GM12872 (cell line): ENCODE data around the gene CAMKK1.

ENCODE experiments used
- CTCF ChIP-seq: IDR thresholded peaks from 3 replicates; pipeline ENCODE4 v1.5.1; 2011; ENCODE audit warnings: low read depth, mild to moderate bottlenecking, low read length, moderate library complexity; ENCODE audit not compliant: insufficient read depth

Gene CAMKK1

DNA sequence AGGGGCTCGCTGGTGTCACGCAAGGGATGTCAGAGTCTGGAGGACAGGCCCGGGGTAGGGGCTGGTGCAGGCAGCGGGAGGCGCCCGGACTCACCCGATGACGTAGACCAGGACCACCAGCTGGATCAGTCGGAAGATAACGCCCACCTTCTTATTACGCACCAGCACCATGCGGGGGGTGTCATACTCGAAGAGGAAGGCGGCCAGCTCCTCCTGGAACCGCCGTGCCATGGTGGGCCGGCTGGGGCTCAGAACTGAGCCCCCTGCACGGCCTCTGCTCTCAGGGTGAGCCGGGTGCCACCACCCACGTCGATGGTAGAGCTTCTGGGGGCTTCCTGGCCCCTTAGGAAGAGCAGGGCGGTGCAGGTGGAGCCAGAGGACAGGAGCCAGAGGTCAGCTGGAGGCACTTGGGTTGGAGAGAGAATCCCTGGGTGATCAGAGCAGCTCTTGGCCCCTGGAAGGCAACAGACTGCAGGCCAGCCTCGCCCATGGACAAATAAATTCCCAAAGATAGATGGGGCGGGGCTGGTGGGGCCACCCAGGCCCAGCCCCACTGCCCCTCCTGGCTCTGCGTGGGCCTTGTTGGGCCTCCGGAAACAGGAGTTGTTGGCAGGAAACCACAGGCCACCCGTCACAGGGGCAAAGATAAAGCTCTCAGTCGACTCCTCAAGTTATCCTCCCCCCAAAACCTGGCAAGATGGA lies 23.3 kb upstream of the CAMKK1 start, which contains the start of gene P2RX1:
Gene P2RX1, minus strand, starts transcription at position 471 of the 702 bp plus-strand sequence. Its CDS starts 240 bp downstream, at position 231.
- TF ChIP-seq CTCF: no peak

- no peak for TF ChIP-seq CTCF
Observed at GRCh38 chr17:3915581-3915994, 22.7 kb upstream of the CAMKK1 start.

- TF ChIP-seq CTCF: no peak
Observed at GRCh38 chr17:3914312-3914670, 21.4 kb upstream of the CAMKK1 start.

- peak; percentile 100 for TF ChIP-seq CTCF
Observed at GRCh38 chr17:3913531-3914311, 20.9 kb upstream of the CAMKK1 start.

- TF ChIP-seq CTCF: no peak
Observed at GRCh38 chr17:3912827-3913226, 20.0 kb upstream of the CAMKK1 start.

DNA sequence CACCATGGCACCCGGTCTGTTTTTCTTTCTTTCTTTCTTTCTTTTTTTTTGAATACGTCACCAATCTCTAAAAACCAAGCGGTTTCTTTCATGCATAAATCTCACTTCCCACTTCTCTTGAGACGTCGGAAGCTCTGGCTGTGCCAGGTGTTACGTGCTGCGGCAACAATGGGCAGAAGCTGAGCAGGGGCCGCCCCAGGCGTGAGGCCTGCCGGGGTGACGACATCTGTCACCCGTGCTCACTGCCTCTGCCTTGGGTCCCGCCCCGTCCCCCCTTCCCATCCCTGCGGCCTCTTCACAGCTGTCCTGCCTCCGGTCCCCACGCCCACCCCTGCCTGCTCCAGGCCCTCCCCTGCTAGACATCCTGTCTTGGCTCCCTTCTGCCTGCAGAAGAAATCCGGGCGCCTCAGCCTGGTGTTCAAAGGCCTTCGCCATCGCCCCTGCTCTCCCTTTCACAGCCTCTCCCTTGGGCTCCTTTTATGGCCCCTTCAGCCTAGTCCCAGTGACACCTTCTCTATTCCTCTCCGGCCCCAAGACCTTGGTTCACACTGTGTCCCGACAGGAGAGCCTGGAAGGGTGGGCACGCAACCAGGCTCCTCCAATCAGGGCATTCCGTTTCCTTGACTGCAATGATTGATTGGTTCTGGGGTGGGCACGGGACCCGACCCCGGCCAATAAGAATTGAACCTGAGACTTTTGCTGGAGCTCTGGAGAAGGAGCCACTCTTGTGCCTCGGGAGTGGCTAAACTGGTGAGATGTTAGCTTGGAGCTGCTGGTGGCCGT lies 18.6 kb upstream of the CAMKK1 start:
- TF ChIP-seq CTCF: no peak

DNA sequence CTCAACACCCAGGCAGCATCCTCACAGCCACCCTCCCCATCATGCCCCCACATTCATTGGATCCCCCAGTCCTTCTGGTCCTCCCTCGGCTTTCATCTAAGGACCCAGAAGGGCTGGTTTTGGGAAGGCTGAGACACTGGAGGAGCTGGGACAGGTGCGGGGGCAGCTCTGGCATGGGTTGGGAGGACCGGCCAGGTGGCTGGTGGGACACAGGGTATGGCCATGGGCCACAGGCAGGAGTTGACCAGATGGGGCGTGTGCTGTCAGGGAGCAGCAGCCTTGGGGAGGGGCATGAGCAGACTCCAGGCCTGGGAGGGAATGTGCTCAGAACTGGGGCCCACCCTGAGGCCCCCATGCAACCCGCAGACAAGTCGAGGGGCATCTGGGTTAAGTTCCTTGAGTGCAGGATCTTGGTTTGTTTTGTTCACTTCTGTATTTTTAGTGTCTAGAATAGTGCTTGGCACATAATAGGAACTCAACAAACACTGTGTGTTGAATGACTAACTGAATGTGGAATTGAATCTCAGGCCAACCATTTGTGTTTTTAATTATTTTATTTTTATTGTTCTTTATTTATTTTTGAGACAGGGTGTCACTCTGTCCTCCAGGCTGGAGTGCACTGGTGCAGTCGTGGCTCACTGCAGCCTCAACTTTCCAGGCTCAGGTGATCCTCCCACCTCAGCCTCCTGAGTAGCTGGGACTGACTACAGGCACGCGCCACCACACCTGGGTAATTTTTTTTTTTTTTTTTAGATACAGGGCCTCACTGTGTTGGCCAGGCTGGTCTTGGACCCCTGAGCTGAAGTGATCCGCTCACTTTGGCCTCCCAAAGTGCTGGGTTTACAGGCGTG lies 17.8 kb upstream of the CAMKK1 start:
- TF ChIP-seq CTCF: no peak
